ENCODE measurements around the gene C17orf107. TPM values are rescaled to one million over a fixed set of nuclear protein-coding genes. Genes with fewer than 3 reads are reported as not detected.

C17orf107 gene
- total RNA-seq, 2 experiments from 2014 or later = 28.9 to 30.5 TPM

DNA sequence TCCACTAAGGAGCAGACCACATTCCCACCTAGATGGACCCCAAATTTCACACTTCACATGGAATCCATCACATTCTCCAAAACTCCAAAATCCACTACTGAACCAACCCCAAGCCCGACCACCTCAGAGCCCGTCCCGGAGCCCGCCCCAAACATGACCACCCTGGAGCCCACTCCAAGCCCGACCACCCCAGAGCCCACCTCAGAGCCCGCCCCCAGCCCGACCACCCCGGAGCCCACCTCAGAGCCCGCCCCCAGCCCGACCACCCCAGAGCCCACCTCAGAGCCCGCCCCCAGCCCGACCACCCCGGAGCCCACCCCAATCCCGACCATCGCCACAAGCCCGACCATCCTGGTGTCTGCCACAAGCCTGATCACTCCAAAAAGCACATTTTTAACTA is 34.3 kb downstream of the C17orf107 start:
- intact Hi-C loops (cut with DNase I, micrococcal nuclease) = no loop called here
- Histone ChIP-seq H3K27me3 (ENCODE audit: control insufficient read depth in 1 of 2, insufficient read depth in 2 of 2, low read length in 2 of 2) (no peaks in the 10 kb centered on the region), H3K27ac (ENCODE audit: low read depth in 1 of 2, low read length in 2 of 2) (no peak overlapping the region), H3K4me1 (ENCODE audit: insufficient read depth, low read length) (peaks cover 26% of the 10 kb centered on the region), H3K36me3 (ENCODE audit: insufficient read depth, low read length) (peaks cover 21% of the 10 kb centered on the region), H3K4me3 (ENCODE audit: low read length) (no peak overlapping the region), H3K9me3 (ENCODE audit: control insufficient read depth in 1 of 2, insufficient read depth in 1 of 2, low read length in 2 of 2) (no peaks in the 10 kb centered on the region)
- Mint-ChIP-seq H3K27me3 (no peaks in the 10 kb centered on the region), H3K36me3 (ENCODE audit: low read depth) (peaks cover 29% of the 10 kb centered on the region), H3K4me3 (no peak overlapping the region), H3K9me3 (no peaks in the 10 kb centered on the region), H3K27ac (peak overlapping the region; percentile 46), H3K4me1 (ENCODE audit: low read depth) (peaks cover 22% of the 10 kb centered on the region)
- POLR2A ChIA-PET = interaction anchor here (1.3 kb wide), 1 partner anchor 34 kb away, joined by 10 read pairs; the partner anchor contains the start of gene SPAG7
- ATAC-seq (ENCODE audit: poor library complexity) (no peak), DNase-seq (no peak)
- CTCF ChIA-PET = no interaction called here
- TF ChIP-seq, protein P1, sequence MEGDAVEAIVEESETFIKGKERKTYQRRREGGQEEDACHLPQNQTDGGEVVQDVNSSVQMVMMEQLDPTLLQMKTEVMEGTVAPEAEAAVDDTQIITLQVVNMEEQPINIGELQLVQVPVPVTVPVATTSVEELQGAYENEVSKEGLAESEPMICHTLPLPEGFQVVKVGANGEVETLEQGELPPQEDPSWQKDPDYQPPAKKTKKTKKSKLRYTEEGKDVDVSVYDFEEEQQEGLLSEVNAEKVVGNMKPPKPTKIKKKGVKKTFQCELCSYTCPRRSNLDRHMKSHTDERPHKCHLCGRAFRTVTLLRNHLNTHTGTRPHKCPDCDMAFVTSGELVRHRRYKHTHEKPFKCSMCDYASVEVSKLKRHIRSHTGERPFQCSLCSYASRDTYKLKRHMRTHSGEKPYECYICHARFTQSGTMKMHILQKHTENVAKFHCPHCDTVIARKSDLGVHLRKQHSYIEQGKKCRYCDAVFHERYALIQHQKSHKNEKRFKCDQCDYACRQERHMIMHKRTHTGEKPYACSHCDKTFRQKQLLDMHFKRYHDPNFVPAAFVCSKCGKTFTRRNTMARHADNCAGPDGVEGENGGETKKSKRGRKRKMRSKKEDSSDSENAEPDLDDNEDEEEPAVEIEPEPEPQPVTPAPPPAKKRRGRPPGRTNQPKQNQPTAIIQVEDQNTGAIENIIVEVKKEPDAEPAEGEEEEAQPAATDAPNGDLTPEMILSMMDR (IDR thresholded peaks at IDR 0.05) = no peak

DNA sequence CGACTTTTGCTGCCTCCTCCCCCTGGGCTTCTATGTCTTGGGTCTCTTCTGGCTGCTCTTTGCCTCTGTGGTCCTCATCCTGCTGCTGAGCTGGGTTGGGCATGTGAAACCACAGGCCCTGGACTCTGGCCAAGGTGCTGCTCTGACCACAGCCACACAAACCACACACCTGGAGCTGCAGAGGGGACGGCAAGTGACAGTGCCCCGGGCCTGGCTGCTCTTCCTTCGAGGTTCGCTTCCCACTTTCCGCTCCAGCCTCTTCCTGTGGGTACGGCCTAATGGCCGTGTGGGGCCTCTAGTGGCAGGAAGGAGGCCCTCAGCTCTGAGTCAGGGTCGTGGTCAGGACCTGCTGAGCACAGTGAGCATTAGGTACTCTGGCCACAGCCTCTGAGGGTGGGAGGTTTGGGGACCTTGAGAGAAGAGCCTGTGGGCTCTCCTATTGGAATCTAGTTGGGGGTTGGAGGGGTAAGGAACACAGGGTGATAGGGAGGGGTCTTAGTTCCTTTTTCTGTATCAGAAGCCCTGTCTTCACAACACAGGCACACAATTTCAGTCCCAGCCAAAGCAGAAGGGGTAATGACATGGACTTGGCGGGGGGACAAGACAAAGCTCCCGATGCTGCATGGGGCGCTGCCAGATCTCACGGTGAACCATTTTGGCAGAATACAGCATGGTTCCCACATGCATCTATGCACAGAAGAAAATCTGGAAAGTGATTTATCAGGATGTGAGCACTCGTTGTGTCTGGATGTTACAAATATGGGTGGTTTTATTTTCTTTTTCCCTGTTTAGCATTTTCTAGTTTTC is 35.0 kb downstream of the C17orf107 start:
- no peaks in the 10 kb centered on the region for H3K9me3 ChIP-seq (ENCODE audit: control insufficient read depth in 1 of 2, insufficient read depth in 1 of 2, low read length in 2 of 2)
- H3K36me3 ChIP-seq (ENCODE audit: insufficient read depth, low read length) = peaks cover 23% of the 10 kb centered on the region
- no peak overlapping the region for H3K4me3 ChIP-seq (ENCODE audit: low read length)
- CTCF ChIA-PET = interaction anchor here (0.6 kb wide), 1 partner anchor 119 kb away, joined by 3 read pairs; no protein-coding TSS in a partner anchor
- POLR2A ChIA-PET = interaction anchor here (1.1 to 1.3 kb wide), 2 partner anchors 31 to 33 kb away, joined by 3 to 10 read pairs; partner anchors contain the start of gene SPAG7
- ATAC-seq (ENCODE audit: poor library complexity) (no peak), DNase-seq (peak in 3 of 14 experiments; percentile 20 to 57 (median 30))
- H3K4me3 Mint-ChIP-seq = no peak overlapping the region
- H3K9me3 Mint-ChIP-seq = no peaks in the 10 kb centered on the region
- H3K27me3 ChIP-seq (ENCODE audit: control insufficient read depth in 1 of 2, insufficient read depth in 2 of 2, low read length in 2 of 2) = no peaks in the 10 kb centered on the region
- peaks cover 29% of the 10 kb centered on the region for H3K4me1 Mint-ChIP-seq (ENCODE audit: low read depth)
- H3K27ac ChIP-seq (ENCODE audit: low read depth in 1 of 2, low read length in 2 of 2) = no peak overlapping the region
- intact Hi-C loops (cut with DNase I, micrococcal nuclease) = no loop called here
- H3K27me3 Mint-ChIP-seq = no peaks in the 10 kb centered on the region
- H3K36me3 Mint-ChIP-seq (ENCODE audit: low read depth) = peaks cover 29% of the 10 kb centered on the region
- H3K4me1 ChIP-seq (ENCODE audit: insufficient read depth, low read length) = peaks cover 33% of the 10 kb centered on the region
- peak overlapping the region; percentile 46 for H3K27ac Mint-ChIP-seq
- TF ChIP-seq, protein P1 (IDR thresholded peaks at IDR 0.05) = no peak

DNA sequence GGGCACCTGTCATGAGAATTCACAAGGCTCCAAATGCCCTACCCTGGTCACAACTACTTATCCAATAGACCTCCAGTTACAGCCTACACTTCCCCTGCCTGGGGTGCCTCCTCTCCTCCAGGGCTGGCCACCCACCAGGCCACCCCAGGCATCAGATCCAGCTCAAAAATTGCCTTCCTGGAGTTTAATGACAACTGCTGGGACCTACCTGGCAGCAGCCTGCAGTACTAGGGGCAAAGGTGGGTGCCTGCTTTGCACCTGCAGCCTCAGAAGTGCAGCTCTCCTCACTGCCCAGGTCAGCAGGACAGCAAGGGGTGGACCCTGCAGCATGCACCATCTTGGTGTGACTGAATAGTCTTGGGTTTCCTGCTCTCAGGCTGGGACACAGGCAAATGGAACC is 36.3 kb downstream of the C17orf107 start:
- TF ChIP-seq, protein P1 (IDR thresholded peaks at IDR 0.05) = no peak
- no peak overlapping the region for H3K27ac Mint-ChIP-seq
- peaks cover 35% of the 10 kb centered on the region for H3K36me3 Mint-ChIP-seq (ENCODE audit: low read depth)
- peak overlapping the region in 1 of 2 donors; percentile 15 for H3K27ac ChIP-seq (ENCODE audit: low read depth in 1 of 2, low read length in 2 of 2)
- no peak overlapping the region for H3K4me3 Mint-ChIP-seq
- peaks cover 35% of the 10 kb centered on the region for H3K4me1 Mint-ChIP-seq (ENCODE audit: low read depth)
- ATAC-seq (ENCODE audit: poor library complexity) (no peak), DNase-seq (no peak)
- peaks cover 40% of the 10 kb centered on the region for H3K4me1 ChIP-seq (ENCODE audit: insufficient read depth, low read length)
- H3K9me3 ChIP-seq (ENCODE audit: control insufficient read depth in 1 of 2, insufficient read depth in 1 of 2, low read length in 2 of 2) = no peaks in the 10 kb centered on the region
- H3K9me3 Mint-ChIP-seq = no peaks in the 10 kb centered on the region
- H3K27me3 Mint-ChIP-seq = no peaks in the 10 kb centered on the region
- no peak overlapping the region for H3K4me3 ChIP-seq (ENCODE audit: low read length)
- ChIA-PET POLR2A (interaction anchor here (0.6 to 6.2 kb wide), 3 partner anchors 12 to 82 kb away, joined by 3 to 137 read pairs (median 5); partner anchors contain the start of genes ENO3 and PFN1), CTCF (interaction anchor here (0.6 kb wide), 1 partner anchor 130 kb away, joined by 3 read pairs; no protein-coding TSS in a partner anchor)
- H3K27me3 ChIP-seq (ENCODE audit: control insufficient read depth in 1 of 2, insufficient read depth in 2 of 2, low read length in 2 of 2) = no peaks in the 10 kb centered on the region
- intact Hi-C loops (cut with DNase I, micrococcal nuclease) = no loop called here
- H3K36me3 ChIP-seq (ENCODE audit: insufficient read depth, low read length) = peaks cover 23% of the 10 kb centered on the region
